ENCODE data around the gene KIF5C.
A peak's percentile ranks its signal among the peaks of the same experiment; 100 is the strongest.
"Not testable (repeated sequence)": the region's sequence is repeated elsewhere in the genome, so short reads cannot be mapped to it uniquely, and the experiment has no call there.

The KIF5C gene

DNA sequence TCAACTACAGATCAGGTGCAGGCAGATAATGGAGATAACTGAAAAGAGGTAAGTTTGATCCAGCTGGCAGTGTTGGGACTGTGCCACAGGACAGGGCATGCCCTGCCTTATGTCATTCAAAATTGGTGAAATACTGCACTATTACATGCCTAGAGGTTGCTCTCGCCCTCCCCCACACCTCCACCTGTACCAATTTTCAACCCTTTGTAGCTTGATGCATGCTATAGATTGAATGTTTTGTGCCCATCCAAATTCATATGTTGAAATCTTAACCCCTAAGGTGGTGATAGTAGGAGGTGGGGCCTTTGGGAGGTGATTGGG lies 91.4 kb downstream of the KIF5C start:
- DNase-seq (ENCODE audit: low read depth): no peak

DNA sequence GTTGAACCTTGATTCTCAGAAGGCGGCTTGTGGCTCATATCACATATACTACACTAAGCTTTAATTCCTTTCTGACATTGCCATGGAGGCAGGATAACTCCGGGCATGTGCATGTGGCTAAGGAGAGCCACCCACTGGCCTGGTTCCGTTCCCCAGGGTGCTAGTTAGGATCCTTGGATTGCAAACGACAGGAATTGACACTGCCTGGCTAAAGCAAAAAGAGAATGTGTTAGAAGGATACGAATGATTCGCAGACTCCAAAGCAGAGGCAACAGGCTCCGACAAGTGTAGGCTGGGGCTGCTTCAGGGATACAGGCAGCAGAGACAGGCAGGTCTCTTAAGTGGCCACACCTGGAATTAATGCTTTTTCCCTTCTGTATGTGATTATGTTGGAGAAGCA lies 92.0 kb downstream of the KIF5C start:
- DNase-seq (ENCODE audit: low read depth): no peak

DNA sequence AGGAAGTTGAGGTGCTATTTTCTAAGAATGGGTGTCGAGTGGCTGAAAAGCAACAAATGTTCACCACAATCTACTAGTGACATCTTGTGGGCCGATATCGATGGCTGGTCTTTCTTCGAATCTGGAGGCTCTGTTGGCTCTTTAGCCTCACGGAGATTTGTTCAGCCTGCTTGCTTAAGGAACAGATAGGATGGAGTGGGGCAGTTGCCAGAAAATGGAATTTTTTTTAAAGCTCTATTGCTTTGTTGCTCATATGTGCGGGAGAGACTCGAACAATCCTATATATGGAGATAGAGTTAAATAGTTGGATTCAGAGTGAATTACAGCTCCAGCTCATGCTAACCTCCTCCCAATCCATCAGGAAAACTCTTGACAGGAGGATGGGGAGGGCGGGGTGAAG lies 92.6 kb downstream of the KIF5C start:
- no peak for DNase-seq (ENCODE audit: low read depth)

DNA sequence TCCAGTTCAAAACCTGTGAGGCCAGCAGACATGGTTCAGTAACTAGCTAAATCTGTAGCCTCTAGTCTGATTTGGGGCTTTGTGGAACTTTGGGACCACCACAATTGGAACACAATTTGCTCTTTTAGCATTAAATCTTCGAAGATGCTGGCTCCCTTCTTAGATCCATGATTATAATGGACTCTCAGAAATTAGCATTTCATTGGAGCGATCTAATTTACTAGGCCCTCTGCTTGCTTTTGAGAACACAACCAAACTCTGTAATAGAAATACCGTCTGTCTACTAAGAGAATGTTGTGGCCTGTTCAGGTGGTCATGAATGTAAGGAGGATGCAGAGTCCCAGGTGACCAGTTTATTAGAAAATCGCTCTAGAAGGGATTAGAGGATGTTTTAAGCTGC lies 93.3 kb downstream of the KIF5C start:
- DNase-seq (ENCODE audit: low read depth): no peak

DNA sequence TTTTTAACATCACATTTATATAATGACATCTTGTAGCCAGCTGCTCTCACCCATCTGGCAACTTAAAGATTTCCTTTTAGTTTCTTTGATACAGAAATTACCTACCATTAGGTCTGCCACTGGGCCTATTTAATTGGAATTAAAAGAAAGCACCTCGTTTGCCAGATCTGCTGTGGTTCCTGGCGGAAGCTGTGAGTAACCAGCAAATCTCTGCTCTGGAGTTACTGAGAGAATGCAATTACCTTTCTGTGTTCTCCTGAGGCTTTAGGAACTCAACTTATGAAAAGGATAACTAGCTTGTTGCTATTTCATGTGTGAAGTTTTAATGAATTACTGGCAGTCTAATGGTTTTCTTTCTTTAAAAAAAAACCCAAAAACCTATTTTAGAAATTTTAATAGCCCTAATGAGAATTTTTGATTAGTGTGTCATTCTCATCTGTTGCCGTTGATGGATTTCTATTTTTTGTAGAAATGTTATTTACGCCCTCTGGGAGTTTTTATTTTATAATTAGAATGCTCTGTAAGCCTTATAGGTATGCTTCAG lies 93.8 kb downstream of the KIF5C start:
- DNase-seq (ENCODE audit: low read depth): no peak

DNA sequence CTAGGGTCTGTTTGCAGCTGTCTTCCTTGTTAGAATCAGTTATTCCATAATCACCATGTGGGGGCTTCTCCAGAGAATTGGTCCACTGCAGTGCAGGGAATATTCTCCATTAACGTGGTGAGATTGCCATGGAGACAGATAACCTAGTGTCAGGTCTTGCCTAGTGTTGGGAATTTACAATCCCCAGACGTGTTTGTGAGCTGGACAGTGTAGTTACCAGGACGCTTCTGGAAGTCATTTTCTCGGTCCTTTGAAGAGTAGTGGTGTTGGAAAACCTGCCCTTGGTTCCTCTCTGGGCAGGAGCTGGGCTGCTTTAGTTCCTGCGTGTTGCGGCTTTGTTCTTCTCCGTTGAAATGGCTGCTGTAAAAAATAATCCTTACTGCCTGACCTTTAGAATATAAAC lies 94.6 kb downstream of the KIF5C start:
- no peak for DNase-seq (ENCODE audit: low read depth)

DNA sequence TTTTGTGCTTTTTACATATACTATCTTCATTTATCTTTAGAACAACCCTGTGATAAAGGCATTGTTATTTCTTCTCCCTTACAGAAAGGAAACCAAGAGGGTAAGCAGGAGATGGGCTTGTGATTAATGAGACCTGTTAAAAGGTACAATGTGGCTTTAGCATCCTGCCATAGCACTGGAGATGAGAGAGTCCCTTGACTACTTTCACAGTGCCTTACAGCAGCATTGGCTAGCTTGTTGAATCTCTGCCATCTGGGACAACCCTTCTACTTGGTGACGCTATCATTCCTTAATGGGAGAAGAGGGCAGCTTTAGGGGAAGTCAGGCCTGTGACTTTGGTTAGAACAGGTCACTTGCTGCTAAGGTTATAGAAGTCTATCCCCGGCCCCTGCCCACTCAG lies 95.4 kb downstream of the KIF5C start:
- DNase-seq (ENCODE audit: low read depth): no peak

DNA sequence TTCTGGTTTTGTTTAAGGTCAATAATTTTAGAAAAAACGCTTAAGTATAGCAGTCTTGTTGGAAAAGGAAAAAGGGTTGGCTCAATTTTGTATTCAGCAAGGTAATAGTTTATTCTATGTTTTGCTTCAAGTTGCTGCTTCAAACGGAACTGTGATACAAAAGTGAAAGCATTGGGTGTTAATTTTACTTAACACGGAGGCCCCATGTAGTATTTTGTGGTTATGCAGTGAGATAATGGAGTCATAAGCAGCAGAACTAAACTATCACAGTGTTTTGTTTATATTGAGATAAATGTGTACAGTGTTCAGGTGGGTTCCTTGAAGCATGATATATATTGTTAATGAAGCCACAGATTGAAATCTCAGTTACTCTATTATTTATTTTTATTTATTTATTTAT lies 96.5 kb downstream of the KIF5C start:
- no peak for DNase-seq (ENCODE audit: low read depth)

DNA sequence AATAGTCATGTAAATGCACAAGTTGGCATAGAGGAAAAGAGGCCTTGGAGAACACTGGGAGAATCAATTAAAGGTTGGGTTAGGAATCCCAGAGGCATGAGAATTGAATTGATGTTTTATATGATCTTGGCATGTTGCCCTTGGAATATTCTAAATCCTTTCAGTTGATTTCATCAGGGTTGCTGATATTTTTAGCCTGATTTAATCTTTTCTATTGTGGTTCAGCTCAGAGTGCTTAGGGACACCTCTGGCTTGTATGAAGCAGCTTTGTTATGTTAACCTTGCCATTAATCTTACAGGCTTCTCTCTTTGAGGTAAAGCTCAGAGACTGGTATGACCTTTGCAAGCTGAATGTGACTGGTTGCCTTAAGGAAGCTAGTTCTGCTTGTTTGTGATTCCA lies 99.1 kb downstream of the KIF5C start:
- no peak for DNase-seq (ENCODE audit: low read depth)

DNA sequence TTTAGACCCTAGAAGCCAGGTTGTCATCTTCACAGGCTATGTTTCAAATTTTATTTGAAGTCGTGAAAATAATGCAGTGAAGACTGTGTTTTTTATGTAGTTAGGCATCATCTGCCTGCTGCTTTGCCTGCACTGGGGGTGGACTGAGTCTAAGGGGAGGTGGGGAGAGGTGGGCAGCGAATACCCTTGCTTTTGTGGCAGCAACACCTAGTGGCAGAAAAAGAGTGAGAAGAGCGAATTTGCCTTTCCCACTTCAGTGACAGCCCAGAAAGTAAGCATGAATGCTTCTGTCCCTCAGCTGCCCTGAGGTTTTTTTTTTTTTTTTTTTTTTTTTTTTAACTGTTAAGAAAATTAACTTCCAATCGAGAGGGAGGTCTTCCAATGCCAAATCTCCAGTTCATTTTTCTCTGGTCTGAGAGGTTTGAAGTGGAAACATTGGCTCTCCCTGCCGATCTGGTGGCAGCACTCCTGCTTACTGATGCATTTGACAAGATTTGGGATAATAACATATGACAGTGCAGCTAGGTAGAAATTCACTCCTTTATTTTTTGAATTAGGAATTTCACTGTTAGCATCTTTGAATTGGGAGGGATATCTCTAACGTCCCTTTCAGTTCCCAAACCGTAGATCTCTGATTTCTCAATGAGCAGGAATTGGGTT lies 103.1 kb downstream of the KIF5C start:
- no peak for DNase-seq (ENCODE audit: low read depth)

DNA sequence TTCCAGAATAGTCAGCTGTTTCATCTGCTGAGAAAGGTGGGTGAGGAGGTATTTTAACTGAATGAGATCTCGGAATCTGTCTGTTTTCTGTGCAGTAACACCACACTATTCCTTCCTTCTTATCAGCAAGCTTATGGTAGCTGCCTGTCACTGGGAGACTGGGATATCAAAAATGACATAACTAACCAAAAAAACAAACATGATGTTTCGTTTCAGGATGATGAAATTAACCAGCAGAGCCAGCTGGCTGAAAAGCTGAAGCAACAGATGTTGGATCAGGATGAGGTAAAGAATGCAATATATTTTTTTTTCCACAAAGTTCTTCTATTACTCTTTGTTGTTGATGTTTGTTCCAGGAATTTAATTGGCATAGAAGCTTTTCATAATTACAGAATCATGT lies 103.7 kb downstream of the KIF5C start:
- DNase-seq (ENCODE audit: low read depth): no peak

DNA sequence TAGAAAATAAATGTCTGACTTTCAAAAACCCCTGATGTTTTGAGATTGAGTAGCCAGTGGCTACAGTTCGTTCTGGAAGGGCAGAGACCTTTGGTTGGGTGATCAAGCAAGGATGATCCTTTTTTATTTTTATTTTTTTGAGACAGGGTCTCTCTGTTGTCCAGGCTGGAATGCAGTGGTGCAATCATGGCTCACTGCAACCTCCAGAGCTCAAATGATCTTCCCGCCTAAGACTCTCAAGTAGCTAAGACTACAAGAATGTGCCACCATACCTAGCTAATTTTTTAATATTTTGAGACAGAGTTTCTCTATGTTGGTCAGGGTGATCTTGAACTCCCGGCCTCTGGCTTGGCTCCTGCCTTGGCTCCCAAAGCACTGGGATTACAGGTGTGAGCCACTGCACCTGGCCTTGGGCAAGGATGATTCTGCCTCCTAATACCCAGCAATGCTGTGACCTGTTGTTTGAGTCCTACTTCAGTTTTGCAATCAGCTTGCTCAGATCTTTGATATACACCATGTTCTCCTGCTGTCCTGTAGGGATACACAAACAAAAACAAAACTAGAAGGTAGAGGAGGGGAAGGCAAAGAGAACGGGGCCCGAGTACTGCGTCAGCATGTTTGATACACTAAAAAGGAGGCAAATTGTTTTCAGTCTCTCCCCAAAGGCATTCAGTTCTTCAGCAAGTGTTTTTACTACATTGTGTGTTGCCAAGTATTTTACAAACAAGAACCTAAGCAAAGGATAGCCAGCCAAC lies 104.3 kb downstream of the KIF5C start:
- DNase-seq (ENCODE audit: low read depth): no peak

DNA sequence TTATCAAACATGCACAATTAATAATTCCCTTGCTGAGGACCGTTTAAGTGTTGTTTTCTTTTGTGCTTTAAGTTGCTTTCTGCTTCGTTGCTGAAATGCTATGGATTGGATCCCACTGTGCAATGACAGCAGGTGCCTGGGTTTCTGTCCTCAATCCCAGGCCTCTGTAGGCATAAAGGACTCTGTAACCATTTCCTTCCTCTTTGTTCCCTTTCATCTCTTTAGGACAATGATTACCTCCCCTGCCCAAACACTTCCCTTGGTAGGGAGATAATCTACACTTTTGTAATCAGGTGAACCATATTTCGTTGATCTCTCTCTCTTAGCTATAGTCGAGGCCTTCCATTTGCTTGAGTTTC lies 104.9 kb downstream of the KIF5C start:
- no peak for DNase-seq (ENCODE audit: low read depth)

DNA sequence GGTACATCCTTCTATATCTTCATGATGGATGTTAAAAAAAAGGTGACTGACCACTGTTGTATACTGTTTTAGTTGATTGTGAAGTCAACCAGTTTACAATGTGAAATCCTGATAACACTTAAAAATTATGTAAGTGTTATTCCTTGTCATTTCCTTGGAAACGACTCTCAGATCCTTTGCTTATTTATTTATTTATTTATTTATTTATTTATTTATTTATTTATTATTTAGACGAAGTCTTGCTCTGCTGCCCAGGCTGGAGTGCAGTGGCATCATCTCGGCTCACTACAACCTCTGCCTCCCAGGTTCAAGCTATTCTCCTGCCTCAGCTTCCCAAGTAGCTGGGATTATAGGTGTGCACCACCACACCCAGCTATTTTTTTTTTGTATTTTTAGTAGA lies 105.5 kb downstream of the KIF5C start:
- not testable (repeated sequence) for DNase-seq (ENCODE audit: low read depth)

DNA sequence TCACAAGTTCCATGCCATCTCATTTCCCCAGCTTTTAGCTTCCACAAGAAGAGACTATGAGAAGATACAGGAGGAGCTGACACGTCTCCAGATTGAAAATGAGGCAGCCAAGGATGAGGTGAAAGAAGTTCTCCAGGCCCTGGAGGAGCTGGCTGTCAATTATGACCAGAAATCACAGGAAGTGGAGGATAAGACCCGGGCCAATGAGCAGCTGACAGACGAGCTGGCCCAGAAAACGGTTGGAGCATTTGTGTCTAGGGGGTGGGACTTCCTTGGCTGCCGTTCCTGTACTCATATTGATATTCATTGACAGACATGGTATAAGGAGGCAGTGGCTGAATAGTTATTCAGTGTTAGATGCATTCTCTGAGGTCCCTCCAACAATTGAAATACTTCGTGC lies 106.3 kb downstream of the KIF5C start:
- no peak for DNase-seq (ENCODE audit: low read depth)

DNA sequence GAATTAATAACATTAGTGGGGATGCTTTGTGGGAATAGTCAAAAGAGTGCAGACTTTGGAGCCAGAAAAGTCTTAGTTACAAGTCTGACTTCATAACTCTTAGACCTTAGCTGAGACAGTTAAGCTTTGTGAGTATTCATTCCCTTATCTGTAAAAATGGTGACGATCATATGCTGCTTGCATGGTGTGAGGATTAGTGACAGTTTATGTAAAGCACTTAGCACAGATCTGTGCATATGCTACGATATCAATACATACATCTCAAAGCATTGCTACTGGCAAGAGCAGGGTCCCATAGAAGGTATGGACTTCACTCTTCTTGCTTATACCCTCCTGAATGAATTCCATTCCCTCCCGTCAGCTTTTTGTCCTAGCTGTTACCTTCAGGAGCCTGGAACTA lies 106.8 kb downstream of the KIF5C start:
- DNase-seq (ENCODE audit: low read depth): no peak

DNA sequence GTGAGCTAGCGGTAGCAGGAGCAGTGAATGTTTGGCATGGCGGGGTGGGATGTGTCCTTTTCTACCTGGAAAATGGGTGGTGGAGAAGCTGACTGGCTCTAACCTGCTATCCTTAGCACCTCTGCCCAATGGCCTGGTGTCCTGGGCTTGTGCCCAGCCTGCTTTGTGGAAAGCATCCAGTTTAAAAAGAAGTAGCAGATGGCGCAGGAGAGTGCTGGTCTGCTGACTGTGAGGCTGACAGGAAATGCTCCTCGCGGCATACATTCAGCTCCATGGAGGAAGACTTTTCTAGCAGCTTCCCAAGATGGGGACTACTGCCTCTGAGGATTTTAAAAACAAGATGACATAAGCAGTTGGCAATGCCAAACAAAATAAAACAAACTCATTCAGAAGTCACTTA lies 107.3 kb downstream of the KIF5C start:
- DNase-seq (ENCODE audit: low read depth): no peak

DNA sequence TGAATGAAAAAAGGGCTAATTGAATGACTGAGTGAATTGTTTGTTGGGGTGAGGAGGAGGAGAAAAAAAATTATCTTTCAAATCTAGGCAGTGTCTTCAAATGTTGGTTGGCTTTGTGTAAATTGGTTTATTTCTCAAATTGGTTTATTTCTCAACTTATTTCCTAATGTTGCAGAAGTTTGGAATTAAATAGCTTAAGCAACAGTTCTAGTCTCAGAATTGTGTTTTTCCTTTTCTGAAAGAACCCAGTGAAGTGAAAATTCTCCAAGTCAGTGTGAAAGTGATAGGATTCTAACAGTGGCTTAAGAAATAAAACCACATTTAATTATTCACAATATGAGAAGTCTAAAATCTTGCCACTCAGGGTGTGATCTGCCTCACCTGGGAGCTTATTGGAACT lies 108.9 kb downstream of the KIF5C start:
- no peak for DNase-seq (ENCODE audit: low read depth)

DNA sequence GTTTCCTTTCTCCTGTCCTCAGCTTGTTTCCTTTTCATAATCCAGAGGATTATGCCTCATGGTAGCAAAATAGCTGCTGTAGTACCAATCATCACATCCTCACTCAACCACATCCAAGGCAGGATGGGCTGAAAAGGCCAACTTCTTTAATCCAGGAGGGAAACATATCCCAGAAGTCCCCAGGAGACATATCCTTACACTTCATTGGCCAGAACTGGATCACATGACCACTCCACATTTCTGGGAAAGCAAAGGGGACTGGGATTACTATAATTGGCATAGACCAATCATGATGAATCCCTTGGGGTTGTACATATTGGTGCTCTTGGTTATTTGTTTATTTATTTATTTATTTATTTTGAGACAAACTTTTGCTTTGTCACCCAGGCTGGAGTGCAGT lies 109.4 kb downstream of the KIF5C start:
- no peak for DNase-seq (ENCODE audit: low read depth)

DNA sequence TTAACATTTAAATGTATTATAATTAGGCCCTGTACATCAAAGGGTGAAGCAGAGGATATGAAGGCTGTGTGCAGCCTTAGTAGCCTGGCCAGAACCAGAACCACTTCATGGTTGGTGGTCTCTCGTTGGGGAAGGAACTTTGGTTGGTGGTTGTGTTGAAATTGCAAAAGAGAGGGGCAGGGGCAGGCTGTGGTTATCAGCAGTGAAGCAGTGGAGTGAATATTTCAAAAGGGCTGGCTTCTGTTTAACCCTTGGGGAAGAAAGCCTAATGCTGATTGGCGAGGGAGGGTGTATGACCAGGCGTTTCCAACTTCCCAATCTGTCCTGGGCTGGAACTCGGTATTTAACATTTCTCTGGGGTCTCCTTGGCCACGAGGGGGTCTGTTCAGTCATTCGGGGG lies 112.3 kb downstream of the KIF5C start:
- DNase-seq (ENCODE audit: low read depth): no peak

DNA sequence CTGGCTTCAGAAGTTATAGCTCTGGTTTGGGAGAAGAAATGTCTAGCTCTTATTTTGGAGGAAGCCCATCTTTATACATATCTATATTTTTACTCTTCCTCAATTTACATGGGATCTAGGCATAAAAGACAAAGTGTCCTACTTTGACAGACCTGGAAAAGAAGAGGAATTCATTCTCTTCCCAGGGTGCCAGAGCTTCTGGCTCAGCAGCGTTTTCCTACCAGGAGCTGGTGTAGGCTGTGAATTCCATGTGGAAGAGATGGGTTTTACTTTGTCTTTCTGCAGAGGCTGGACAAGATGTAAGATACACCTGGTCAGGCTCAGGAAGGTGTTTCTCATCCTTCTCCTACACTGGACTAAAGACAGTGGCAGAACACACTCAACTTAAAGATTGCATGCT lies 113.3 kb downstream of the KIF5C start:
- no peak for DNase-seq (ENCODE audit: low read depth)

DNA sequence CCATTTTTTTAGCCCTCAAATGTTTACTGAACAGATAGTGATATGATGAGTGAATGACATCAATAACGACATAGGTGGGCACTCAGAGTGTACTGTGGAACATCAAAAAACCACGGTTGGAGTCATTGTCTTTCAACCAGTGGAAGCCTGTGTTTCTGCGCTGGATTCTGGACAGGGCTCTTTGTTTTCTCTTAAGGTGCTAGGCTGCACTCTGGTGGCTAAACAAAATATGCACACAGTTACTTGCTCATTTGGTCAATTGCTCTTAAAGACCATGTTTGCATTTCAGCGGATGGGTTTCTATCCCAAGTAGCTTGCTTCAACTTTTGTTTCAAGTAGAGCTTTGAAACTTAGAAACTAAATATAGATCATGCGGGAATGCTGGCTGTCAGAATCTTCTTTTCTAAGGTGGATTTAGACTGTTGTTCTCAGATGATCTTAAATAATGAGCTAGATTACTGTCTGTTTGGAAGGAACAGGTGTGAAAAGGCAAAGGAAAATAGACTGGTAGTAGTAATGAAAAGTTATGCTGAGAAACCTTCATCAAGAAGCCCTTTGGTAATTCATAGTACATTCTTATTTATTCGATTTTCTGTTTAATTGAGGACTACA lies 115.0 kb downstream of the KIF5C start:
- DNase-seq (ENCODE audit: low read depth): peak; percentile 12

DNA sequence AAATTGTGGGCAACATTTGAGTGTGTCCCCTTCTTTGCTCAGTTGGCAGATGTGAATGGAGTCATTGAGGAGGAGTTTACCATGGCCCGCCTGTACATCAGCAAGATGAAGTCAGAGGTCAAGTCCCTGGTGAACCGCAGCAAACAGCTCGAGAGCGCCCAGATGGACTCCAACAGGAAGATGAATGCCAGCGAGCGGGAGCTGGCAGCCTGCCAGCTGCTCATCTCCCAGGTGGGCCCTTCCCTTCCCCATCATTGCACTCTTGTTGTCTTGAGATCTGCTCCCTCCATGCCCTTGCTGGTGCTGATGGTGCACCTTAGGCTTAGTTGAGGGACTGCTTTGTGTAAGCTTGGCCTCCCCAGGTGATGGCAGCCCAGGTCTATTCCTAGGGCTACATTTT lies 115.9 kb downstream of the KIF5C start:
- DNase-seq (ENCODE audit: low read depth): no peak

DNA sequence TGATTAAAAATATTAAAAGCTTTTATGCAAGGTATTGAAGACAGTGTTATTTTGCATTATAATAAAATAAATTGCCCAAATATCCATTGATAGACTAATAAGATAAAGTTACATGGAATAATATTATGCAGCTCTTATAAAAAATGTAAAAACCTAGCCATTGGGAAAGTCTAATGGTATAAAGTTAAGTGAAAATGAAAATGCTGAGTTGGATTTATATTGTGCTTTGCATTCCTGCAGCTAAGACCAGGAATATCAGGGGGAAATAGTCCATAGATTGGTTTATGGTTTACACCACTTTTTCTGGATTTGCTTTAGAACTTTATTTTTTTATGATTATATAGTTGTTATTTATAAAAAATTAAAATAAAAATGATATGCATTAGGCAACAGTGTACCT lies 117.4 kb downstream of the KIF5C start:
- no peak for DNase-seq (ENCODE audit: low read depth)

Data from stimulated activated CD8-positive, alpha-beta memory T cell treated with anti-CD3 and anti-CD28 coated beads, Interleukin-12 subunit alpha, Interleukin-12 subunit beta, amount 100 ng/mL, for 1 hour (primary cell).